ENCODE measurements around the gene LPP.

Gene LPP

GRCh38 chr3:188539631-188540194 is 385.8 kb downstream of the LPP start:
- H3K4me1 ChIP-seq, result no peaks in the 10 kb centered on the region
- H3K4me3 ChIP-seq (ENCODE audit: low read depth, low read length), result no peak overlapping the region
- no peaks in the 10 kb centered on the region for H3K36me3 ChIP-seq
- no peaks in the 10 kb centered on the region for H3K27me3 ChIP-seq
- no peaks in the 10 kb centered on the region for H3K9me3 ChIP-seq
- no peak for DNase-seq
- TF ChIP-seq CTCF (IDR thresholded peaks at IDR 0.05; ENCODE audit: low read depth, low read length), result no peak

DNA sequence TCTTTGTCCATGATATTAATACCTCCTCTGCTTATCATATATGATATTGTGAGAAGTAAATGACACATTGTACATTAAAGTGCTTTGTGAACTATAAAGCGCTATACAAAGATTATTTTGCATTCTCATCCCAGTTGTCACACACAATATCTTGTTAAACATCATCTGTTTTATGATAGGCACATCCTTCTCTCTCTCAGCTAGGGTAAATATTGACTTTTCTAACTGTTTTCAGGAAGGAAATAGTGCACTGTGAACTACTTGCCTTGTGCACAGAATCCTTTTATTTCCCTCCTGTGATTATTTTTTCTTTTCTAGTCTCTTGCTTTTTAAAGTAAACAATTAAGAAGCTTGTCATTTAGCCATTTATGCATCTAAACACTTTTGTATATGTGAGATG is 388.2 kb downstream of the LPP start:
- Histone ChIP-seq H3K4me3 (ENCODE audit: low read depth, low read length) (no peak overlapping the region), H3K36me3 (no peaks in the 10 kb centered on the region), H3K27me3 (no peaks in the 10 kb centered on the region), H3K9me3 (no peaks in the 10 kb centered on the region), H3K4me1 (no peaks in the 10 kb centered on the region)
- TF ChIP-seq CTCF (IDR thresholded peaks at IDR 0.05; ENCODE audit: low read depth, low read length), result no peak
- DNase-seq, result no peak

DNA sequence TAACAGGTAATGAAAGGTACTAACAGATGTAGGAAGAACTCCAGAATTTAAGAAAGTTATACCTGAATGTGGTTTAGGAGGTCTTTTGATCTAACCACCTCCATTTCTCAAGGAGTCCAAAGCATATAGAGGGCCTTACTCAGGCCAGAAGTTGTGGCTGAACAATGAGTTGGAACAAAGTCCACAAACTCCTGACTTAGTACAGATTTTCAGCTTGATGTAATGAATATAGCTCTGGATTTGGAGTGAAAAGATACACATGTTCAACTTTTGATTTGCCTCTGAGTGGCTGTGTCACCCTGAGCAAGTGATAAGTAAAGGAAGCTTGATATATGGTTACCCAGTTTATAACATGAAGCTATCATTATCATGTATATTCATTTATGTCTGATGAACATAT is 390.1 kb downstream of the LPP start:
- H3K36me3 ChIP-seq, result no peaks in the 10 kb centered on the region
- no peaks in the 10 kb centered on the region for H3K9me3 ChIP-seq
- no peak for DNase-seq
- no peaks in the 10 kb centered on the region for H3K27me3 ChIP-seq
- TF ChIP-seq CTCF (IDR thresholded peaks at IDR 0.05; ENCODE audit: low read depth, low read length), result no peak
- no peak overlapping the region for H3K4me3 ChIP-seq (ENCODE audit: low read depth, low read length)
- no peaks in the 10 kb centered on the region for H3K4me1 ChIP-seq

DNA sequence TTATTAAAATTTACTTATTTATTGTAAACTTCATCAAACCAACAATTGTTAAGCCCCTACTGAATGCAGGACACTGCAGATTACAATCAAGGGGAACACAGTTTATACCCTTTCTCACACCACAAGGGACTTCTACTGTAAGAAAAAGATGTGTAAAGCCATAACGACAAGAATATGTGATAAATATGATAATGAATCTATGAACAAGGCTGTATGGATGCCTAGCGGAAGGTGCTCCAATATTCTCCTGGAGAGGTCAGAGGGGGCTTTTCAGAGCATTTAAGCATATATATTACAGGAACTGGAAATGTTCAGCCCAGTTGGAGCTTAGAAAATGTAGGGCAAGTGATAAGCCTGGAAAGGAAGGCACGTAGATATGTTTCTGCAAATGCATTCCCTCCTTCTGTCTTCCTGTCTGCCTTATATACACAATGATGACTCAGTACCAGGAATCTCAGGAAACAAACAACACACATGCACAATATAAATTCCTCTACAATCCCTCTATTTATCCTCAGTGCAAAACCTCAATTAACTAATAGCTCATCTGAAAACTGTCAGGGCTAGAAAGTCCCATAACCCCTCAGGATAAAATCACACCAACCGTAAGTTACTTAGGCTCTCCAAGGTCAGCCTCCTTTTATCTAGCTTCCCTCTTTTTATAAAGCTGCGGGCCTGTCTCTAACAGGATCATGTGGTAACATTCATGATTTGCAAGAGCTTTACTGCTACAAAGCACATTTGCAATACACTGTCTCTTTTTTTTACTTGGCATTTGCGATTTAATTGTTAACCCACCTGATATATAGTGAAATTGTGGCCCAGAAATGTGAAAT is 393.1 kb downstream of the LPP start:
- no peaks in the 10 kb centered on the region for H3K9me3 ChIP-seq
- H3K27me3 ChIP-seq, result no peaks in the 10 kb centered on the region
- no peak for DNase-seq
- no peaks in the 10 kb centered on the region for H3K36me3 ChIP-seq
- no peak for TF ChIP-seq CTCF (IDR thresholded peaks at IDR 0.05; ENCODE audit: low read depth, low read length)
- no peak overlapping the region for H3K4me3 ChIP-seq (ENCODE audit: low read depth, low read length)
- H3K4me1 ChIP-seq, result no peaks in the 10 kb centered on the region

GRCh38 chr3:188553569-188553968 is 399.6 kb downstream of the LPP start:
- no peaks in the 10 kb centered on the region for H3K9me3 ChIP-seq
- TF ChIP-seq CTCF (IDR thresholded peaks at IDR 0.05; ENCODE audit: low read depth, low read length), result no peak
- no peak for DNase-seq
- no peaks in the 10 kb centered on the region for H3K27me3 ChIP-seq
- H3K4me1 ChIP-seq, result no peaks in the 10 kb centered on the region; the same call in 1 of the 2 replicates
- no peak overlapping the region for H3K4me3 ChIP-seq (ENCODE audit: low read depth, low read length)
- H3K36me3 ChIP-seq, result no peaks in the 10 kb centered on the region

- no peaks in the 10 kb centered on the region for H3K36me3 ChIP-seq
- TF ChIP-seq CTCF (IDR thresholded peaks at IDR 0.05; ENCODE audit: low read depth, low read length), result no peak
- H3K4me3 ChIP-seq (ENCODE audit: low read depth, low read length), result no peak overlapping the region
- no peak for DNase-seq
- H3K27me3 ChIP-seq, result no peaks in the 10 kb centered on the region
- no peaks in the 10 kb centered on the region for H3K9me3 ChIP-seq
- H3K4me1 ChIP-seq, result peaks cover 4% of the 10 kb centered on the region; the same call in 1 of the 2 replicates
These were observed 400.4 kb downstream of the LPP start for GRCh38 chr3:188554404-188554803.

Data from BE2C (cell line).